Cardiac muscle cell (in vitro differentiated cells and primary cell): Measurements from ENCODE around the gene TNIK. TPM values are rescaled to one million over a fixed set of nuclear protein-coding genes. Genes with fewer than 3 reads are reported as not detected.

ENCODE experiments used
- DNase-seq, 2 donors: peaks; one replicate each; pipeline versions ENCODE4 v3.0.0 to v3.0.0-alpha.2; 2010 to 2017; ENCODE audit warnings: low read depth in 1 of 2, low spot score in 1 of 2
- H3K27ac ChIP-seq: fragments of 200-600 bp; sonication (generic); 2 replicates; pipeline ENCODE4 v1.5.1; 2016
- H3K27me3 ChIP-seq: fragments of 200-600 bp; sonication (generic); 2 replicates; pipeline ENCODE4 v1.6.0; 2016; ENCODE audit warnings: control low read depth
- H3K36me3 ChIP-seq: fragments of 200-600 bp; sonication (generic); 2 replicates; pipeline ENCODE4 v1.5.1; 2016; ENCODE audit warnings: control low read depth
- H3K4me1 ChIP-seq: fragments of 200-600 bp; sonication (generic); 2 replicates; pipeline ENCODE4 v1.8.1; 2017; ENCODE audit warnings: low read depth, mild to moderate bottlenecking, mixed run types
- H3K4me3 ChIP-seq: fragments of 200-600 bp; sonication (generic); 2 replicates; pipeline ENCODE4 v1.5.1; 2016; ENCODE audit warnings: mild to moderate bottlenecking
- H3K9me3 ChIP-seq: fragments of 200-600 bp; sonication (generic); 2 replicates; pipeline ENCODE4 v1.5.1; 2017; ENCODE audit warnings: low read depth, mild to moderate bottlenecking, control low read depth
- CTCF ChIP-seq: IDR thresholded peaks from 2 replicates; pipeline ENCODE4 v1.5.1; 2012; ENCODE audit warnings: low read depth, mild to moderate bottlenecking, low read length
- polyA plus RNA-seq: library from polyadenylated mRNA; unstranded; fragments of >200 nt; fragmentation: Nextera tagmentation; extraction: Ambion mirVana; gene quantifications from 2 replicates; pipeline ENCODE4 v1.2.1, GENCODE V29; 2016
- total RNA-seq: library from RNA; depleted of rRNA; stranded (reverse); fragments of >200 nt; gene quantifications from 2 replicates; pipeline ENCODE4 v1.2.3, GENCODE V29; 2016

TNIK gene
- total and polyA plus RNA-seq, 2 experiments from 2014 or later = 32.8 to 55.1 TPM

GRCh38 chr3:171186817-171187500, 273.2 kb downstream of the TNIK start:
- Histone ChIP-seq H3K27ac (no peak overlapping the region), H3K4me1 (peaks cover 15% of the 10 kb centered on the region), H3K4me3 (no peak overlapping the region), H3K36me3 (peaks cover 3% of the 10 kb centered on the region), H3K9me3 (no peaks in the 10 kb centered on the region), H3K27me3 (no peaks in the 10 kb centered on the region)
- DNase-seq = no peak
- no peak for TF ChIP-seq CTCF

GRCh38 chr3:171186383-171186782, 273.8 kb downstream of the TNIK start:
- no peak for TF ChIP-seq CTCF
- no peak overlapping the region for H3K27ac ChIP-seq
- H3K4me1 ChIP-seq = peaks cover 15% of the 10 kb centered on the region
- no peaks in the 10 kb centered on the region for H3K9me3 ChIP-seq
- H3K36me3 ChIP-seq = peaks cover 3% of the 10 kb centered on the region
- no peak overlapping the region for H3K4me3 ChIP-seq
- no peaks in the 10 kb centered on the region for H3K27me3 ChIP-seq
- DNase-seq = peak in 1 of 2 donors; percentile 54

GRCh38 chr3:171185959-171186358, 274.2 kb downstream of the TNIK start:
- TF ChIP-seq CTCF = no peak
- H3K27ac ChIP-seq = no peak overlapping the region
- H3K27me3 ChIP-seq = no peaks in the 10 kb centered on the region
- DNase-seq = no peak
- peaks cover 3% of the 10 kb centered on the region for H3K36me3 ChIP-seq
- H3K4me1 ChIP-seq = peaks cover 15% of the 10 kb centered on the region
- no peak overlapping the region for H3K4me3 ChIP-seq
- no peaks in the 10 kb centered on the region for H3K9me3 ChIP-seq

- Histone ChIP-seq H3K9me3 (no peaks in the 10 kb centered on the region), H3K4me1 (peaks cover 15% of the 10 kb centered on the region), H3K36me3 (no peaks in the 10 kb centered on the region), H3K27ac (no peak overlapping the region), H3K4me3 (no peak overlapping the region), H3K27me3 (no peaks in the 10 kb centered on the region)
- no peak for DNase-seq
- TF ChIP-seq CTCF = no peak
Observed at GRCh38 chr3:171184372-171184771, 275.8 kb downstream of the TNIK start.

- peak in 1 of 2 donors; percentile 69 for DNase-seq
- H3K27ac ChIP-seq = no peak overlapping the region
Observed at GRCh38 chr3:171183042-171183441, 277.2 kb downstream of the TNIK start.

More at GRCh38 chr3:171183042-171183441, 277.2 kb downstream of the TNIK start:
- TF ChIP-seq CTCF = peak; percentile 46
- H3K27me3 ChIP-seq = no peaks in the 10 kb centered on the region
- no peaks in the 10 kb centered on the region for H3K9me3 ChIP-seq
- no peaks in the 10 kb centered on the region for H3K36me3 ChIP-seq
- peaks cover 15% of the 10 kb centered on the region for H3K4me1 ChIP-seq
- no peak overlapping the region for H3K4me3 ChIP-seq
